PC-3 (cell line): ENCODE results near the gene GABRD. TPM values are rescaled to one million over a fixed set of nuclear protein-coding genes. Genes with fewer than 3 reads are reported as not detected.

Source experiments
- ATAC-seq: fragments of 200-7000 bp; cut with Tn5 transposase; 2 replicates; pipeline ENCODE4 v1.9.1; 2020; ENCODE audit warnings: mild to moderate bottlenecking, moderate library complexity
- BruUV-seq: library from RNA; stranded (reverse); fragments of 400-500 nt; replicated peaks from 2 replicates; lab custom pipeline; 2021; lab: Mats Ljungman, UMichigan
- CTCF ChIA-PET: fragments of 300-600 bp; sonication (Branson Sonifier 250); formaldehyde crosslinking; loops from one replicate; lab custom pipeline; 2022; ENCODE audit warnings: antibody characterized with exemption; lab: Charles Lee
- POLR2A ChIA-PET: fragments of 300-600 bp; sonication (Branson Sonifier 250); formaldehyde crosslinking; loops from one replicate; lab custom pipeline; 2022; ENCODE audit warnings: antibody characterized with exemption; ENCODE audit not compliant: unreplicated experiment; lab: Charles Lee
- DNase-seq: peaks from one replicate; pipeline ENCODE4 v3.0.0-alpha.2; 2015
- H2AFZ ChIP-seq: fragments of 300-600 bp; sonication (generic); 2 replicates; pipeline ENCODE4 v1.6.0; 2016; ENCODE audit warnings: antibody characterized with exemption, low read length
- H3F3A ChIP-seq: fragments of 300-600 bp; sonication (generic); one replicate; pipeline ENCODE4 v1.6.0; 2017; ENCODE audit warnings: antibody characterized with exemption, low read length, control low read depth, mild to moderate bottlenecking; ENCODE audit not compliant: unreplicated experiment
- H3K27ac ChIP-seq: fragments of 300-600 bp; sonication (generic); 2 replicates; pipeline ENCODE4 v1.5.1; 2016; ENCODE audit warnings: mild to moderate bottlenecking, low read length
- H3K27me3 ChIP-seq: fragments of 300-600 bp; sonication (generic); 2 replicates; pipeline ENCODE4 v1.6.1; 2016; ENCODE audit warnings: low read length, mixed read lengths
- H3K36me3 ChIP-seq: fragments of 300-600 bp; sonication (generic); 2 replicates; pipeline ENCODE4 v1.6.1; 2016; ENCODE audit warnings: low read depth, mixed run types, low read length, mixed read lengths
- H3K4me1 ChIP-seq: fragments of 300-600 bp; sonication (generic); 2 replicates; pipeline ENCODE4 v1.5.1; 2016; ENCODE audit warnings: low read length; ENCODE audit not compliant: insufficient read depth
- H3K4me2 ChIP-seq: fragments of 300-600 bp; sonication (generic); 2 replicates; pipeline ENCODE4 v1.6.0; 2016; ENCODE audit warnings: low read length
- H3K4me3 ChIP-seq: fragments of 300-600 bp; sonication (generic); 2 replicates; pipeline ENCODE4 v1.5.1; 2016; ENCODE audit warnings: mild to moderate bottlenecking, low read length, mixed read lengths
- H3K79me2 ChIP-seq: fragments of 300-600 bp; sonication (generic); 2 replicates; pipeline ENCODE4 v1.6.1; 2017; ENCODE audit warnings: low read length, mixed read lengths
- H3K9ac ChIP-seq: fragments of 300-600 bp; sonication (generic); 2 replicates; pipeline ENCODE4 v1.6.0; 2016; ENCODE audit warnings: mild to moderate bottlenecking, low read length
- H3K9me2 ChIP-seq: fragments of 300-600 bp; sonication (generic); replicated peaks from 2 replicates; pipeline ENCODE4 v1.6.1; 2016; ENCODE audit warnings: mixed run types, low read length, mixed read lengths
- H3K9me3 ChIP-seq: fragments of 300-600 bp; sonication (generic); 2 replicates; pipeline ENCODE4 v1.6.1; 2016; ENCODE audit warnings: low read length, mixed read lengths
- H4K20me1 ChIP-seq: fragments of 300-600 bp; sonication (generic); 2 replicates; pipeline ENCODE4 v1.6.1; 2016; ENCODE audit warnings: low read length, mixed read lengths
- CTCF ChIP-seq: fragments of 300-600 bp; sonication (generic); conservative IDR thresholded peaks from 2 replicates; pipeline ENCODE4 v1.5.1; 2017; ENCODE audit warnings: antibody characterized with exemption, low read depth, mild to moderate bottlenecking, low read length
- EZH2 ChIP-seq: fragments of 300-600 bp; sonication (generic); IDR thresholded peaks from one replicate; pipeline ENCODE4 v1.6.1; 2017; ENCODE audit warnings: antibody characterized with exemption, mild to moderate bottlenecking, low read length; ENCODE audit not compliant: unreplicated experiment
- EZH2phosphoT487 ChIP-seq: fragments of 300-600 bp; sonication (generic); IDR thresholded peaks from 2 replicates; pipeline ENCODE4 v1.6.1; 2018; ENCODE audit warnings: mild to moderate bottlenecking, antibody characterized with exemption, low read length, borderline replicate concordance
- intact Hi-C: fragments of 100-400 bp; cut with micrococcal nuclease; formaldehyde crosslinking; loops from 2 replicates; pipeline ENCODE4 v1.9.0; 2023
- total RNA-seq: library from RNA; depleted of rRNA; stranded (reverse); fragments of >200 nt; gene quantifications from 2 replicates; pipeline ENCODE4 v1.2.3, GENCODE V29; 2014

The GABRD gene
- total RNA-seq, 1 experiment from 2014 or later = not detected

DNA sequence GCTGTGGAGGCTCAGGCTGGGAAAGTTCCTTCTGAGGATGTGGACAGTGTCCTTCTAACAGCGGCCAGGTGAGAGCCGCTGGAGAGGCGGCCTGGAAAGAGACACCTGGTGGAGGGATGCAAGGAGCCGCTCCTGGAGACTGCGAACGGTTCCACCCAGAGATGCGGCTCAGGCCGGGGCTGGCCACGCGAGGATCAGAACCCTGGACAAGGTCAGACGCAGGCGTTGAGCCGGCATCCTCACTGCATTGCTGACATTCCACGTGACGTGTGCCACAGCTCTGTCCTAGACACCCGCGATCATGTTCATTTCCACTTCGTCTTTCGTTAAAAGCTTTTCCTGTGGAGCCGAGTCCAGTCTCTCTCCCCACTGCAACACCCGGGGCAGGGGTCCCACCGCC lies 44.3 kb upstream of the GABRD start:
- Histone ChIP-seq H4K20me1 (no peaks in the 10 kb centered on the region), H2AFZ (no peak overlapping the region), H3K36me3 (no peaks in the 10 kb centered on the region), H3K27me3 (peaks cover 3% of the 10 kb centered on the region; the same call in 1 of the 2 replicates), H3K79me2 (no peaks in the 10 kb centered on the region), H3F3A (no peaks in the 10 kb centered on the region), H3K9me2 (no peaks in the 10 kb centered on the region), H3K27ac (no peak overlapping the region), H3K9ac (no peak overlapping the region), H3K4me1 (no peaks in the 10 kb centered on the region), H3K4me3 (no peak overlapping the region), H3K4me2 (no peak overlapping the region), H3K9me3 (no peaks in the 10 kb centered on the region)
- intact Hi-C loops = no loop called here
- CTCF ChIA-PET = no interaction called here
- no TSS peak for BruUV-seq
- TF ChIP-seq CTCF = no peak
- DNase-seq (no peak), ATAC-seq (no peak)
- POLR2A ChIA-PET = no interaction called here

GRCh38 chr1:1975535-1975934 lies 43.6 kb upstream of the GABRD start:
- no peaks in the 10 kb centered on the region for H3K36me3 ChIP-seq
- CTCF ChIA-PET = no interaction called here
- no peak overlapping the region for H3K4me2 ChIP-seq
- POLR2A ChIA-PET = no interaction called here
- ATAC-seq (no peak), DNase-seq (no peak)
- H3K9me3 ChIP-seq = no peaks in the 10 kb centered on the region
- H2AFZ ChIP-seq = no peak overlapping the region
- H4K20me1 ChIP-seq = no peaks in the 10 kb centered on the region
- H3K27ac ChIP-seq = no peak overlapping the region
- no peak overlapping the region for H3K9ac ChIP-seq
- intact Hi-C loops = no loop called here
- no peaks in the 10 kb centered on the region for H3K9me2 ChIP-seq
- no peaks in the 10 kb centered on the region for H3F3A ChIP-seq
- no peaks in the 10 kb centered on the region for H3K4me1 ChIP-seq
- H3K79me2 ChIP-seq = no peaks in the 10 kb centered on the region
- H3K4me3 ChIP-seq = no peak overlapping the region
- TF ChIP-seq EZH2 = no peak
- no peak for TF ChIP-seq CTCF
- TF ChIP-seq EZH2phosphoT487 = no peak
- H3K27me3 ChIP-seq = peaks cover 3% of the 10 kb centered on the region; the same call in 1 of the 2 replicates
- no TSS peak for BruUV-seq

- DNase-seq (no peak), ATAC-seq (no peak)
- Histone ChIP-seq H3K27me3 (peaks cover 3% of the 10 kb centered on the region; the same call in 1 of the 2 replicates), H3K36me3 (no peaks in the 10 kb centered on the region), H2AFZ (no peak overlapping the region), H3K9me2 (no peaks in the 10 kb centered on the region), H3K79me2 (no peaks in the 10 kb centered on the region), H3K27ac (no peak overlapping the region), H3K9ac (no peak overlapping the region), H3K9me3 (no peaks in the 10 kb centered on the region), H4K20me1 (no peaks in the 10 kb centered on the region), H3K4me3 (no peak overlapping the region), H3K4me2 (no peak overlapping the region), H3K4me1 (no peaks in the 10 kb centered on the region), H3F3A (no peaks in the 10 kb centered on the region)
- TF ChIP-seq EZH2 = no peak
- CTCF ChIA-PET = interaction anchor here (0.7 kb wide), 1 partner anchor 16 kb away, joined by 3 read pairs; no protein-coding TSS in a partner anchor
- intact Hi-C loops = no loop called here
- BruUV-seq = no TSS peak
- POLR2A ChIA-PET = no interaction called here
These were observed 43.1 kb upstream of the GABRD start for GRCh38 chr1:1976031-1976430.
